Uterus (tissue), 4 donors: ENCODE measurements around the gene KYAT1. TPM values are rescaled to one million over a fixed set of nuclear protein-coding genes. Genes with fewer than 3 reads are reported as not detected.

Source experiments
- DNase-seq, 2 donors: peaks; one replicate each; pipeline ENCODE4 v3.0.0-alpha.2; 2019 to 2020
- H3K27ac ChIP-seq, 2 donors: fragments of 200-600 bp; sonication (generic); 1 replicate in 1 of 2; 2 replicates in 1 of 2; pipeline ENCODE4 v1.5.1; 2016 to 2018
- H3K27me3 ChIP-seq, 2 donors: fragments of 200-600 bp; sonication (generic); one replicate each; pipeline ENCODE4 v1.5.1; 2018 to 2019; ENCODE audit warnings: control low read depth in 1 of 2
- H3K36me3 ChIP-seq, 2 donors: fragments of 200-600 bp; sonication (generic); one replicate each; pipeline ENCODE4 v1.5.1; 2019; ENCODE audit warnings: control low read depth in 1 of 2
- H3K4me1 ChIP-seq, 2 donors: fragments of 200-600 bp; sonication (generic); one replicate each; pipeline ENCODE4 v1.5.1; 2018 to 2019; ENCODE audit warnings: control low read depth in 1 of 2
- H3K4me3 ChIP-seq, 2 donors: fragments of 200-600 bp; sonication (generic); 1 replicate in 1 of 2; 2 replicates in 1 of 2; pipeline ENCODE4 v1.5.1; 2018 to 2019; ENCODE audit warnings: mild to moderate bottlenecking in 1 of 2
- H3K9me3 ChIP-seq, 2 donors: fragments of 200-600 bp; sonication (generic); one replicate each; pipeline ENCODE4 v1.5.1; 2019; ENCODE audit warnings: control low read depth in 1 of 2
- CTCF ChIP-seq, 4 experiments: fragments of 200-600 bp in 2 of 4; fragments of 450-650 bp in 2 of 4; sonication (generic) in 2 of 4; IDR thresholded peaks; one replicate each; pipeline ENCODE4 v1.5.1; 2016 to 2019; ENCODE audit warnings: antibody characterized with exemption in 4 of 4, mild to moderate bottlenecking in 2 of 4, moderate library complexity in 1 of 4
- POLR2A ChIP-seq, 2 donors: fragments of 450-650 bp; IDR thresholded peaks; one replicate each; pipeline ENCODE4 v1.6.1; 2016; ENCODE audit warnings: antibody characterized with exemption in 2 of 2, mild to moderate bottlenecking in 1 of 2, moderate library complexity in 1 of 2
- intact Hi-C: fragments of 100-400 bp; cut with DNase I; formaldehyde crosslinking; loops from one replicate; pipeline ENCODE4 v1.15.1; 2023; ENCODE audit warnings: low total_unique reads
- total RNA-seq, 4 donors: library from RNA; depleted of rRNA in 3 of 4; stranded (reverse); fragments of >200 nt in 3 of 4; gene quantifications; one replicate each; pipeline versions ENCODE4 v1.1.0 to v1.2.4, GENCODE V29; 2014 to 2023
- donor health status: DM: yes; HTN: yes; CAD: no.

The KYAT1 gene
- total RNA-seq, 4 donors from 2014 or later: 1.5 to 11.0 (median 3.4) TPM

GRCh38 chr9:128902351-128903078 lies 20.8 kb upstream of the KYAT1 start:
- H3K36me3 ChIP-seq: no peaks in the 10 kb centered on the region
- peak overlapping the region; percentile 54 to 61 for H3K27ac ChIP-seq
- intact Hi-C loops: no loop called here
- no peaks in the 10 kb centered on the region for H3K27me3 ChIP-seq
- no peaks in the 10 kb centered on the region for H3K9me3 ChIP-seq
- peak in 1 of 2 donors; percentile 50 for DNase-seq
- no peak overlapping the region for H3K4me3 ChIP-seq
- TF ChIP-seq POLR2A (IDR thresholded peaks at IDR 0.05) (no peak), CTCF (IDR thresholded peaks at IDR 0.05) (no peak)
- H3K4me1 ChIP-seq: no peaks in the 10 kb centered on the region

- Histone ChIP-seq H3K4me3 (no peak overlapping the region), H3K27ac (peak overlapping the region; percentile 13 to 50), H3K27me3 (no peaks in the 10 kb centered on the region), H3K9me3 (no peaks in the 10 kb centered on the region), H3K4me1 (no peaks in the 10 kb centered on the region), H3K36me3 (no peaks in the 10 kb centered on the region)
- TF ChIP-seq POLR2A (IDR thresholded peaks at IDR 0.05) (no peak), CTCF (IDR thresholded peaks at IDR 0.05) (no peak)
- intact Hi-C loops: no loop called here
- no peak for DNase-seq
Observed at GRCh38 chr9:128901822-128902221, 20.1 kb upstream of the KYAT1 start.

GRCh38 chr9:128901379-128901778 lies 19.6 kb upstream of the KYAT1 start:
- DNase-seq: no peak
- Histone ChIP-seq H3K27ac (no peak overlapping the region), H3K4me3 (no peak overlapping the region), H3K36me3 (no peaks in the 10 kb centered on the region), H3K9me3 (no peaks in the 10 kb centered on the region), H3K4me1 (no peaks in the 10 kb centered on the region), H3K27me3 (no peaks in the 10 kb centered on the region)
- TF ChIP-seq CTCF (IDR thresholded peaks at IDR 0.05): no peak
- no peak for TF ChIP-seq POLR2A (IDR thresholded peaks at IDR 0.05)
- intact Hi-C loops: no loop called here

GRCh38 chr9:128899566-128900322 lies 18.0 kb upstream of the KYAT1 start:
- TF ChIP-seq POLR2A (IDR thresholded peaks at IDR 0.05) (no peak), CTCF (IDR thresholded peaks at IDR 0.05) (no peak)
- H3K27ac ChIP-seq: peak overlapping the region in 1 of 2 donors; percentile 31
- DNase-seq: no peak
- H3K36me3 ChIP-seq: no peaks in the 10 kb centered on the region
- H3K27me3 ChIP-seq: no peaks in the 10 kb centered on the region
- intact Hi-C loops: no loop called here
- no peaks in the 10 kb centered on the region for H3K4me1 ChIP-seq
- H3K4me3 ChIP-seq: no peak overlapping the region
- H3K9me3 ChIP-seq: no peaks in the 10 kb centered on the region
